T-helper 9 cell (primary cell): ENCODE data around the gene SNRNP48.

ENCODE experiments used
- DNase-seq: peaks from one replicate; pipeline ENCODE4 v3.0.0-alpha.2; 2020

The SNRNP48 gene

GRCh38 chr6:7647504-7647903, 57.5 kb downstream of the SNRNP48 start:
- DNase-seq, result no peak

DNA sequence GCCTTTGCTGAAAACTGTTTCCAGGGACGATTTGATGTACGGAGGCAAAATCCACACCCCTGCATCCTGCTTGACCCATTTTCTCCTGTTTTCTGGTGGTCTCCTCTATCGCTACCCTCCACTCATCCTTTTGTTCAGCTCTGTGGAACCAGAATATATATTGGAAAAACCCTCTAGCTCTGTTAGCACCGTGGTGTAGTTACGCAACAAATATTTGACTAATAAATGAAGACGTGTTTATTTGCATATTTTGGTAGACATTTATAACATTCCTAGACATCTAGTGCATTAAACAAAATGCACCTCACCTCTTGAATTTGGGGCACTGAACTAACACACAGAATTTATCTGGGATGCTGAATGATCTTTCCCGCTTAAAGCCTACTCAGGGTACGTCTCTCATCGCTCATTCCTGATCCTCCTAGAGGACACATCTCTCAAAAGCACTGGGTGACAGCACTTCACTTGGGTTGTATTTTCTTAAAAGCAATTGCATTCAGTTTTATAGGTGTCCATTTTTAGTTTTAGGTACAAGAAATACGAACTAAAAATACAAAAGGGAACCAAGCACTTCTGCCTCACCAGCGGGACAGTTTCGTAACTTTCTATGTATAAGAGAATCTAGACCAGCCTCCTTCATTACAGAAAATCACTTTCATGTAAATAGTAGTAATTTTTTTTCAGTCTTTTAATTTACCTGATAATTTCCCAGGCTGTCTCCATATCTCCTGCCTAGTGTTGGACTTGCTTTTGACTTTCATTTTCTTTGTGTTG, 59.2 kb downstream of the SNRNP48 start:
- DNase-seq, result no peak

- DNase-seq, result no peak
These were observed 60.9 kb downstream of the SNRNP48 start for GRCh38 chr6:7650878-7651277.

GRCh38 chr6:7652957-7653356, 63.0 kb downstream of the SNRNP48 start:
- no peak for DNase-seq

GRCh38 chr6:7656355-7656754, 66.4 kb downstream of the SNRNP48 start:
- DNase-seq, result no peak

- no peak for DNase-seq
These were observed 68.5 kb downstream of the SNRNP48 start for GRCh38 chr6:7658543-7658942.

DNA sequence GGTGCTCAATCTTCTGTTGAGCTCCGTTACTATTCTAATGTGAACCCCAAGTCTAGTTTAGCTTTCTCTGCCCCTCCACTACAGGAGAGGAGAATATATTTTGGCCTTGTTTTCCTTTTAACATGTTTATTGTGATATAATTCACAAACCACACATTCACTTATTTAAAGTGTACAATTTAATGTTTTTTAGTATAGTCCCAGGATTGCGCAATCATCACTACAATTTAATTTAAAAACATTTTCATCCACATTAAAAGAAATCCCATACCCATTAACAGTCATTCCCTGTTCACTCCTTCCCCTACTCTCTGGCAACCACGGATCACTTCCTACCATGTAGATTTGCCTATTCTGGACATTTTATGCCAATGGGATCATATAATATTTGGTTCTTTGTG, 71.4 kb downstream of the SNRNP48 start:
- DNase-seq, result no peak
